K562 (cell line): Measurements from ENCODE around the gene ZSCAN21.

ENCODE experiments used
- CTCF ChIP-seq, 3 experiments: IDR thresholded peaks in 2 of 3; conservative IDR thresholded peaks in 1 of 3; 2 replicates each; pipeline ENCODE4 v1.5.1; 2011 to 2012; ENCODE audit warnings: low read length in 3 of 3, mild to moderate bottlenecking in 3 of 3, control low read depth in 2 of 3, improper control_type of control experiment in 1 of 3, inconsistent platforms in 1 of 3, low read depth in 1 of 3, mixed read lengths in 1 of 3, moderate library complexity in 1 of 3; ENCODE audit not compliant: insufficient read depth in 2 of 3
- HCFC1 ChIP-seq: IDR thresholded peaks from 2 replicates; pipeline ENCODE4 v1.6.1; 2012; ENCODE audit warnings: low read depth, low read length, improper control_type of control experiment
- NR2C2 ChIP-seq, 2 experiments: fragments of 200-800 bp in 1 of 2; sonication (Bioruptor generic) in 1 of 2; sonication (generic) in 1 of 2; formaldehyde crosslinking in 1 of 2; IDR thresholded peaks; 2 replicates each; pipeline versions ENCODE4 v1.6.1 to v1.8.0; 2016 to 2022; ENCODE audit warnings: mild to moderate bottlenecking in 1 of 2, missing compliant biosample characterization in 1 of 2, missing genetic modification characterization in 1 of 2, missing genetic modification reagents in 1 of 2
- NRF1 ChIP-seq, 2 experiments: fragments of 450-650 bp; IDR thresholded peaks in 1 of 2; conservative IDR thresholded peaks in 1 of 2; 2 replicates each; pipeline ENCODE4 v1.6.1; 2014; ENCODE audit warnings: mild to moderate bottlenecking in 2 of 2
- ZNF174 ChIP-seq: fragments of 250-450 bp; sonication (Bioruptor Pico); IDR thresholded peaks from 2 replicates; pipeline ENCODE4 v1.4.0; 2020; ENCODE audit warnings: mild to moderate bottlenecking
- ZNF175 ChIP-seq: fragments of 200-800 bp; sonication (Bioruptor generic); IDR thresholded peaks from 2 replicates; pipeline ENCODE4 v1.6.1; 2016; ENCODE audit warnings: low read depth, mild to moderate bottlenecking, missing genetic modification characterization, missing compliant biosample characterization

- TF ChIP-seq NRF1 (conservative IDR thresholded peaks at IDR 0.05 in 1 of 2, IDR thresholded peaks at IDR 0.05 in 1 of 2) = no peak
- no peak for TF ChIP-seq ZNF174 (CRISPR knock-in tag)
- TF ChIP-seq HCFC1 = no peak
- TF ChIP-seq CTCF (IDR thresholded peaks at IDR 0.05 in 2 of 3, conservative IDR thresholded peaks at IDR 0.05 in 1 of 3; ENCODE audit: insufficient read depth in 2 of 3, low read depth in 1 of 3, low read length in 3 of 3) = no peak
- TF ChIP-seq ZNF175 (CRISPR knock-in tag) = no peak
- TF ChIP-seq NR2C2 (CRISPR knock-in tag; IDR thresholded peaks at IDR 0.05) = 0 out of 2 replicates have a peak, but pooled peaks have one; percentile 19
- TF ChIP-seq NR2C2 (tag; IDR thresholded peaks at IDR 0.05) = no peak
These were observed 49.3 kb downstream of the ZSCAN21 start for GRCh38 chr7:100098913-100099312.
